HG03175 (cell line): Measurements from ENCODE around the gene PIGV.
"Not testable (repeated sequence)": the region's sequence is repeated elsewhere in the genome, so short reads cannot be mapped to it uniquely, and the experiment has no call there.

Experiments used
- ATAC-seq: cut with Tn5 transposase; IDR thresholded peaks from one replicate; pipeline ENCODE4 v1.9.1; 2021; ENCODE audit warnings: mild to moderate bottlenecking, moderate library complexity; ENCODE audit not compliant: unreplicated experiment

Gene PIGV

GRCh38 chr1:26791626-26792025 is 3.9 kb downstream of the PIGV start:
- no peak for ATAC-seq

GRCh38 chr1:26792924-26793323 is 5.2 kb downstream of the PIGV start:
- no peak for ATAC-seq

GRCh38 chr1:26794391-26794790 is 6.6 kb downstream of the PIGV start:
- ATAC-seq: no peak

GRCh38 chr1:26797627-26798026 is 9.9 kb downstream of the PIGV start:
- no peak for ATAC-seq

- no peak for ATAC-seq
Observed at GRCh38 chr1:26799479-26800142, 11.9 kb downstream of the PIGV start.

GRCh38 chr1:26803932-26804331 is 16.2 kb downstream of the PIGV start:
- not testable (repeated sequence) for ATAC-seq

GRCh38 chr1:26810105-26810504 is 22.4 kb downstream of the PIGV start:
- ATAC-seq: not testable (repeated sequence)

GRCh38 chr1:26811057-26811456 is 23.3 kb downstream of the PIGV start:
- ATAC-seq: no peak

GRCh38 chr1:26811708-26812107 is 24.0 kb downstream of the PIGV start:
- no peak for ATAC-seq

- no peak for ATAC-seq
Observed at GRCh38 chr1:26814377-26814776, 26.6 kb downstream of the PIGV start.

GRCh38 chr1:26814893-26815292 is 27.1 kb downstream of the PIGV start:
- ATAC-seq: no peak

GRCh38 chr1:26820784-26821269 is 33.1 kb downstream of the PIGV start:
- peak; percentile 91 for ATAC-seq

- ATAC-seq: no peak
Observed at GRCh38 chr1:26822737-26823395, 35.1 kb downstream of the PIGV start.

- ATAC-seq: no peak
Observed at GRCh38 chr1:26824731-26825130, 37.0 kb downstream of the PIGV start.

GRCh38 chr1:26826261-26827105 is 38.7 kb downstream of the PIGV start, which contains the start of gene ZDHHC18:
TSS of gene ZDHHC18 (plus strand) at chr1:26826688. CDS start at chr1:26826805, 117 bp downstream.
- ATAC-seq: peak; percentile 79

- no peak for ATAC-seq
Observed at GRCh38 chr1:26827106-26827604, 39.4 kb downstream of the PIGV start.

GRCh38 chr1:26827663-26828062 is 39.9 kb downstream of the PIGV start:
- no peak for ATAC-seq

GRCh38 chr1:26828411-26828991 is 40.8 kb downstream of the PIGV start:
- no peak for ATAC-seq

GRCh38 chr1:26829184-26829911 is 41.6 kb downstream of the PIGV start:
- ATAC-seq: no peak

- no peak for ATAC-seq
Observed at GRCh38 chr1:26831059-26831458, 43.3 kb downstream of the PIGV start.
